Measurements from ENCODE around the gene ENOX2. TPM values are rescaled to one million over a fixed set of nuclear protein-coding genes. Genes with fewer than 3 reads are reported as not detected.
"Not testable (repeated sequence)": the region's sequence is repeated elsewhere in the genome, so short reads cannot be mapped to it uniquely, and the experiment has no call there.

ENOX2 gene
- total RNA-seq, 1 experiment from 2014 or later, result 14.8 TPM

GRCh38 chrX:130758072-130758471 is 144.9 kb downstream of the ENOX2 start:
- no peak for DNase-seq (ENCODE audit: low spot score)

DNA sequence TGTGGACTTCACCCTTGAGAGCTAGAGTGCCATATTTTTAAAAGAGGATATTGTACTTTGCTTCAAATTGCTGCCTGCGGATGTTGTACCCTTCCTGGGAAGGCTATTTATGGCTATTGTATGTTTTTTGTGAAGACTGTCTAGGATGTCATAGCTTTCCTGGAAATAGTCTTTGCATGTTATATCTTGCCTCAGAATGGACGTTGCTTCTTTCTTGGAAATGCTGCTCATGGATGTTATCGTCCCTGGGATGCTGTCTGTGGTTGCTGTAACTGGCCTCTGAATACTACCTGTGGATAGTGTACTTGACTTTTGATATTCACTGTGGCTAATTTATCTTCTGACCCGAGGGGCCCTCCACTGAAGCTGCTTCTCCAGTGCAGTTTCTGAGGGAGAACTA is 146.8 kb downstream of the ENOX2 start:
- no peak for DNase-seq (ENCODE audit: low spot score)

DNA sequence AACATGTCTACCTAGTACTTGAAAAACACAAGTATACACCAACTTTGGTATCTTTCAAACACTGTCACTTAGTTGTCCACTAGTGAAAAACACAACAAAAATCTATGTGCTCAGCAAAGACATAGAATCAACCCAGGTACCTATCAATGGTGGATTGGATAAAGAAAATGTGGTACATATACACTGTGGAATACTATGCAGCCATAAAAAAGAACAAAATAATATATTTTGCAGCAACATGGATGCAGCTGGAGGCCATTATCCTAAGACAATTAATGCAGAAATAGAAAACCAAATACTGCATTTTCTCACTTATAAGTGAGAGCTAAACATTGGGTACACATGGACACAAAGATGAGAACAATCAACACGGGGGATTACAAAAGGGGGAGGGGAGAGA is 148.7 kb downstream of the ENOX2 start:
- no peak for DNase-seq (ENCODE audit: low spot score)

GRCh38 chrX:130746709-130747342 is 156.2 kb downstream of the ENOX2 start:
- DNase-seq (ENCODE audit: low spot score), result no peak

GRCh38 chrX:130746077-130746476 is 156.9 kb downstream of the ENOX2 start:
- DNase-seq (ENCODE audit: low spot score), result no peak

DNA sequence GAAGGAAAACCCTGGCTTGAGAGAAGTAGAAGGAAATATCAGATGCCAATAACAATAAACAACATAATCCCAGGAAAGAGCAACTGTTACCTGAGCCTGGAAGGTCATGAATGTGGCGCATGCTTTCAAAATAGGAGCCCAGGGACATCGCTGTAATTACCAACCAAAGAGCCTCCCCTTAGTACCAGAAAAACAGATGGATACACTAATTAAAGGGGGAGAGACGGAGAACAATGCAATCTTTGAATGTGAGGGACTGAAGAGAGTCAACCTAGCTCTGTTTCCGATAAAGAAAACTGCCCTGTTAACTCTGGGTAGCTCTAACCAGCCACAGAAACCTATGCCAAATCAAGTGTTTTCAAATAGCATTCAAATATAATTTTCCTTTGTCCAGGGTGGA is 161.4 kb downstream of the ENOX2 start:
- DNase-seq (ENCODE audit: low spot score), result no peak

DNA sequence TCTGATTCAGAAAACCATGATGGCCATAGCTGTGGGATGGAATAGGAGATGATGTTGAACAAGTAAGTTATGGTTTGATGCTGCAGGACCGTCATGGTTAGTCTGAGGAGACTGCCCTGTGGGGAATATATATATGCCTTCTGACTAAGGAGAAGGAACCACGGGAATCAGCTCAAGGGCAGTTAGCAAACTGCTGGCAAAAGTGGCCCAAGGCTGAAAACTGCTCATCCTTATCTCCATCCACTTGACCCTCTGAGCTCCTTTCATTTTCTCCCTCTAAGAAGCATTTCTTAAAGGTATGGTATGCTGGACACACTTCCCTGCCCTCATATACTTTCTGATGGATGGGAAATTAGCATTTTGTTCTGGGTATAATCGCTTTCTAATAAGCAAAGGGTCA is 161.9 kb downstream of the ENOX2 start:
- no peak for DNase-seq (ENCODE audit: low spot score)

GRCh38 chrX:130738638-130739195 is 164.3 kb downstream of the ENOX2 start:
- no peak for DNase-seq (ENCODE audit: low spot score)

DNA sequence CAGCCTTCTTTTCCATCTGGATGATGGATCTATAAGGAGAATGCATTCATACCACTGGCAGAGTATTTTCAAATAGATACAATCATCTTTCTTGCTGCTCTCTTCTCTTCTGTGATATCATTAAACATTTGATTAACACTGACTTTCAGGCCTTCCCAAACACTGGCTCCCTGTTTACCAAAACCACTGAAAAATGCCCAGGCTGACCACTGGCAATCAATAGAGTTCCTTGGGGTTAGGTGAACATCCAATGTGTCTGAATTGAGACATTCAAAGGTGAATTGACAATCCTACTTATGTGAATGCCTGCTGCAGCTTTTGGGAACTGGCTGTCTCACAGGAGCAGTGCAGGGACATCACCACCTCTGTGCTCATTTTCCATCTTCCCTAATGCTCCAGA is 168.3 kb downstream of the ENOX2 start:
- no peak for DNase-seq (ENCODE audit: low spot score)

GRCh38 chrX:130728208-130728607 is 174.8 kb downstream of the ENOX2 start:
- no peak for DNase-seq (ENCODE audit: low spot score)

GRCh38 chrX:130726661-130727060 is 176.3 kb downstream of the ENOX2 start:
- DNase-seq (ENCODE audit: low spot score), result no peak

DNA sequence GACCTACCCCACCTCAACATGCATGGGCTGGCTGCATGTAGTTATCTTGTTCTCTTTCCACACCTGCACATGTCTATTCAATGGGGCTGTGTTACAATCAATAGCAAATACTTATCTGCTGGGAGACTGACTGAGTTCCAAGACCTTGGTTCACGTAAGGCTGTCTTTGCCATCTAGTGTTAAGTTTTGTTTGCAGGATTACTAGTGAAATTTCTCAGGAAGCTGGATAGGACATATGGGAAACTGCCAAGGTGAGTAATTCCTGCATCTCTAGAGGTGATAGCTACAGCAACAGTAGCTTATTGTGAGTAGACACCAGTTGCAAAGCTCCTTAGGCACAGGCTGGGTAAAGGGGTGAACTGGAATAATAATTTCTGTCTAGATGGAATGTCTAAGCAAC is 177.5 kb downstream of the ENOX2 start:
- no peak for DNase-seq (ENCODE audit: low spot score)

DNA sequence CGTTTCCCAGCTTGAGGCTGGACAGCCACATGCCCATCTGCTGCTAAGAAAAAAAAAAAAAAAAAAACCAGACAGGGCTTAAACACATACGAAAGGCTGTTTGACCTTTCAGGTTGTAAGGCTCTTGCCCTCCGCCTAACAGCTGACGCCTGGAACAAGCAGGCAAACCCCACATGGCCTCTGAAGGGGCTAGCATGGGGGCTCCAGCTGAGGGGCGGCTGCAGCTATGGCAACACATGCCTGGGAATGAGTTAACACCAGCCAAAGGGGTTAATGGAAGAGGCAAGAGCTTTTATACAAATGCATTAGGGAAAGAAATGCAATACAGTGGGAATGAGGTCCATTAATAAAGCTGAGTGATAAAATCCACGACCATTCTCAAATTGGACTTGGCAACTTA is 183.6 kb downstream of the ENOX2 start:
- no peak for DNase-seq (ENCODE audit: low spot score)

DNA sequence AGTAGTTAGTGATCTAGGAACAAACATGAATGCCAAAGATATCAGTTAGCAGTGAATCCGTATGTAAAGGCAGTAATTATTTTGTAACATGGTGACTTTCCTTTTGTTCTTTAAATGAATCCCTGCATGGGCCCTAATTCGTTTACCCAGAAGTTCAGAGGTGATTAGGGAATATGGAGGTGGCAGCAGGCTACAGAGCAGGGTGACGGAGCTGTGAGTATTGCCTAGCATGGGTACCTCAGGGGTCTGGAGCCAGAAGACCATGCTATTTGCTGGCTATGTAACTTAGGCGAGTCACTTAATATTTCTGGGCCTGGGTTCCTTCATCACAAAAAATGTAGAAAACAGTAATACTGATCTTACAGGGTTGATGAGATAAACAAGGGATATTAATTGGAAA is 184.9 kb downstream of the ENOX2 start:
- no peak for DNase-seq (ENCODE audit: low spot score)

- DNase-seq (ENCODE audit: low spot score), result no peak
Measured at GRCh38 chrX:130716781-130717413, 186.1 kb downstream of the ENOX2 start.

GRCh38 chrX:130716346-130716745 is 186.7 kb downstream of the ENOX2 start:
- DNase-seq (ENCODE audit: low spot score), result no peak

DNA sequence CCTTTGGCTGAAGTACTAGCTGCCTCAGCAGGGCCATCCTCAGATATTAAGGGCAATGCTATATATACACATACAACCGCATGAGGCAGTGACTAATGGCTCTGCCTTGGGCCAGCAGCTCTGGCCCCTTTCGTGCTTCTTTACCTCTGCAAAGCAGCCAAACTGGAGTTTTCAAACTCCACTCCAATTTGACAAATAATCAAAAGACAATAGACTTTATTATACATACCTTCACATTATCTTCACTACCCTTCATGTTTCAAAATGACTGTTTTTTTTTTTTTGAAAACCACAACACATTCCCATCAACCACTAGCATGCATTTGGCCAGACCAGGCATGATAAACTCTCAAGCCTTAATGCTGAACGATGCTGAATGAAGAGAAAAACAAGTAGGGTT is 187.7 kb downstream of the ENOX2 start:
- peak; percentile 31 for DNase-seq (ENCODE audit: low spot score)

GRCh38 chrX:130714665-130715064 is 188.3 kb downstream of the ENOX2 start:
- no peak for DNase-seq (ENCODE audit: low spot score)

DNA sequence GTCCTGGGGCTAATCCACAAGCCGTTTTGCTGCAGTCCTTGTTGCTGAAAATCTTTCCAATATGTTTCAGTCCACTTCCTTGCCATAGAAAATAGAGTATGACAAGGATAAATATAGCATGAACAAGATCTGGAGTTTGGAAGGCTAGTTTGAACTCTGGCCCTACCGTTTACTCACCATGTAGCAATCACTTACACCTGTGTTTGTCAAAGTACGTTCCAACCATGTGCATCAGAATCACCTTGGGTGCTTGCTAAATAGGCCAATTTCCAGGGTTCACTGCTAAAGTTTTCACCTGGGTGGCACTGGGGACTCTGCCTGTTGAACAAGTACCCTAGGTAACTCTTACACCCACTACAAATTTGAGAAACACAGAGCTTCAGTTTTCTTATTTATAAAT is 188.9 kb downstream of the ENOX2 start:
- DNase-seq (ENCODE audit: low spot score), result no peak

- DNase-seq (ENCODE audit: low spot score), result not testable (repeated sequence)
Measured at GRCh38 chrX:130709178-130709577, 193.8 kb downstream of the ENOX2 start.

DNA sequence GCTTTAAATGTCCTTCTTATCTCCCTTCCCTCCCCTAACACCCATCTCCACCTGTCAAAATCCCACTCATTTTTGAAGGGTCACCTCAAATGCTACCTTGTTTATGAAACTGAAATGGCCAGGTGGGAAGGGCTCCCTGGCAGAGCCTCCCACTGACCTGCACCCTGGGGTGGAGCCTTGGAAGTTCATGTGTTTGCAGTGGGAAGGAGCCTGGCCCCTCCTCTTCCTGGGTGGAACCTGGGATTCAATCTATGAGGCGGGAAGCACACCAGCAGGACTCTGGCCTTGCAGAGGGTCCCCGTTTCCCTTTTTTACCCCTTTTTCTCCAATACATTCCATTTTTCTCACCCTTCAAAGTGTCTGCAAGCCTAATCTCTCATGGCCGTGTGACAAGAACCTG is 197.4 kb downstream of the ENOX2 start:
- no peak for DNase-seq (ENCODE audit: low spot score)

GRCh38 chrX:130704053-130705038 is 198.7 kb downstream of the ENOX2 start:
- peak; percentile 12 for DNase-seq (ENCODE audit: low spot score)
